GM18511 (cell line): ENCODE results near the gene IRX6.

Source experiments
- ATAC-seq: cut with Tn5 transposase; IDR thresholded peaks from one replicate; pipeline ENCODE4 v1.9.1; 2021; ENCODE audit warnings: mild to moderate bottlenecking, moderate library complexity; ENCODE audit not compliant: unreplicated experiment

IRX6 gene

GRCh38 chr16:55323637-55324271, at the start of gene IRX6:
IRX6 (plus strand) TSS chr16:55324203; CDS start chr16:55325092, 889 bp downstream.
- no peak for ATAC-seq

- no peak for ATAC-seq
Observed at GRCh38 chr16:55274391-55274790, 49.6 kb upstream of the IRX6 start.

- ATAC-seq, result no peak
Observed at GRCh38 chr16:55275167-55275566, 48.8 kb upstream of the IRX6 start.

- no peak for ATAC-seq
Observed at GRCh38 chr16:55275869-55276268, 48.1 kb upstream of the IRX6 start.

GRCh38 chr16:55277536-55277935, 46.5 kb upstream of the IRX6 start:
- no peak for ATAC-seq

- ATAC-seq, result no peak
Observed at GRCh38 chr16:55279598-55279997, 44.4 kb upstream of the IRX6 start.

- no peak for ATAC-seq
Observed at GRCh38 chr16:55280587-55280986, 43.4 kb upstream of the IRX6 start.

GRCh38 chr16:55282441-55282840, 41.6 kb upstream of the IRX6 start:
- no peak for ATAC-seq

GRCh38 chr16:55283812-55284717, 39.9 kb upstream of the IRX6 start:
- no peak for ATAC-seq

- ATAC-seq, result no peak
Observed at GRCh38 chr16:55284718-55285099, 39.3 kb upstream of the IRX6 start.

GRCh38 chr16:55285586-55285985, 38.4 kb upstream of the IRX6 start:
- no peak for ATAC-seq

GRCh38 chr16:55289353-55289752, 34.6 kb upstream of the IRX6 start:
- ATAC-seq, result no peak

GRCh38 chr16:55291847-55292246, 32.2 kb upstream of the IRX6 start:
- no peak for ATAC-seq

- no peak for ATAC-seq
Observed at GRCh38 chr16:55292491-55292890, 31.5 kb upstream of the IRX6 start.

- ATAC-seq, result no peak
Observed at GRCh38 chr16:55294129-55294528, 29.9 kb upstream of the IRX6 start.

GRCh38 chr16:55294931-55295342, 29.1 kb upstream of the IRX6 start:
- peak; percentile 68 for ATAC-seq

- ATAC-seq, result no peak
Observed at GRCh38 chr16:55297062-55297909, 26.7 kb upstream of the IRX6 start.

- no peak for ATAC-seq
Observed at GRCh38 chr16:55297910-55298479, 26.0 kb upstream of the IRX6 start.

- no peak for ATAC-seq
Observed at GRCh38 chr16:55301385-55302008, 22.5 kb upstream of the IRX6 start.

GRCh38 chr16:55302635-55303034, 21.4 kb upstream of the IRX6 start:
- no peak for ATAC-seq

GRCh38 chr16:55308973-55309372, 15.0 kb upstream of the IRX6 start:
- ATAC-seq, result no peak
